Measurements from ENCODE around the gene DIP2B.

The DIP2B gene

DNA sequence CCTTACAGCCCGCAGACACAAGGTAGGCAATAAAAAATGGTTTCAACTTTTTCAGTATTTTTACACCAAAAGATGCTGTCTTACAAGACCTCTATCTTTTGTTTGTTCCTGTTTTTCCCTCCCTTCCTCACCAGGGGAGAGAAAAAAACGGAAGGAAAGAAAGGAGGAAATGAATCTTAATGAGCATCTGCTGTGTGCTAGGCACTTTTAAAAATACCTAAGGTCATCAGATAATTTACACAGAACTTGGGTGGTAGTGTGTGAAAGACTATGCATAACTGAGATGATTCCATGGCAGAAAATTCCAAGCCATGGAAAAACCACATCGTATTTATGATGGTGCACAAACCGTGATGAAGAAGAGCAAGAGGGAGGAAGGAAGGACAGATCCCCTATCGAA lies 121.2 kb downstream of the DIP2B start:
- no peak for DNase-seq (ENCODE audit: insufficient read length, low spot score)

DNA sequence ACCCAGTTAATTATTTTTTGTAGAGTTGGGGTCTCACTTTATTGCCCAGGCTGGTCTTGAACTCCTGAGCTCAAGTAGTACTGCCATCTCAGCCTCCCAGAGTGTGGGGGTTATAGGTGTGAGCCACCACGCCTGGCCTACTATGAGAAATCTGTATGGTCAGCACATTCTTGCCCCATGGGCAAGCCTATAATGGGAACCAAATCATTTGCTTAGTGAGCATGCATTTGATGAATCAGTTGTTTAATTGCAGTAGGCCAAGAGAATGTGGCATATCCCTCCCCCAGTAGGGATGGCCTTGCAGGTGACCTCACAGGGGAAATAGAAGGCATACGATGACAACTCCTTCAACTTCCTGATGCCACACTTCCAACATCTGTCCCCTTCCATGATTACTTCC lies 122.7 kb downstream of the DIP2B start:
- FAIRE-seq (peak; percentile 20), DNase-seq (ENCODE audit: insufficient read length, low spot score) (no peak)

More for the DNA sequence above, 121.2 kb downstream of the DIP2B start:
- FAIRE-seq: no peak
- TF ChIP-seq POLR2A (IDR thresholded peaks at IDR 0.05; ENCODE audit: low read depth, low read length): no peak

DNA sequence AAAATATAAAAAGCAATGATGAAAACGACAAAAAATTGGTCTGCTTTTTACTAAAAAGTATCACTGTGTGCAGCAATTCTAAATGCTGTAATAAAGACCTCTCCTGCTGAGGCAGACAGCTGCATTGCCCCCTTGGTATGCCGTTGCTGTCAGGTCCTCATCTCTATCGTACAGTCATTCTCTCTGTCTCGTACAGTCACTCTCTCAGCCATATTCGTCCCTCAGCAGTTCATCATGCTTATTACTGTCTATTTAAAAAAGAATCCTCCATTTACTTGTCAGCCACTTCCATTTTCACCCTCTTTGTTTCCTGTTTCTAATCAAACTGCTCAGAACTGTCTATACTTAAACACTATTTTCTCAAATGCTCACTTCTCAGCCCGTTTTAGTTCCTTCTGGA lies 123.6 kb downstream of the DIP2B start:
- TF ChIP-seq POLR2A (IDR thresholded peaks at IDR 0.05; ENCODE audit: low read depth, low read length): no peak
- DNase-seq (ENCODE audit: insufficient read length, low spot score): no peak
- FAIRE-seq: no peak

More for the DNA sequence above, 122.7 kb downstream of the DIP2B start:
- TF ChIP-seq POLR2A (IDR thresholded peaks at IDR 0.05; ENCODE audit: low read depth, low read length): no peak

DNA sequence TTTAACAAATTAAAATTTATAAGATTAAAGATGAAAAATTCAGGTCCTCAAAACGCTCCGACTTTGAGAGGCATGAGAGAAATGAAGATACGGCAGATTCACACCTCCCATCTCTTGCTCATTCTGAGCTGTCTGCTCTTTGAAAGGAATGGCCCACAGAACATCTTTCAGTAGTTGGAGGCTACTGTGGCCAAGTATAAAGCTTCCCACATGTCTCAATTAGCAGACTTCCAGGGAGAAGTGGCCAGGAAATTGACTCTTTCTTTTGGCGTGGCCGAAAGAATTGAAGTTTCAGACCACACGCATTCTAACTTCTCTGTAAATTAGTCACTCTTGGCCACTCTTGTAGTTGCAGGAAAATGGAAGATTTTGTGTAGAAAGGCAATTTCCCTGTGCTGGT lies 129.2 kb downstream of the DIP2B start:
- FAIRE-seq (no peak), DNase-seq (ENCODE audit: insufficient read length, low spot score) (no peak)
- no peak for TF ChIP-seq POLR2A (IDR thresholded peaks at IDR 0.05; ENCODE audit: low read depth, low read length)

DNA sequence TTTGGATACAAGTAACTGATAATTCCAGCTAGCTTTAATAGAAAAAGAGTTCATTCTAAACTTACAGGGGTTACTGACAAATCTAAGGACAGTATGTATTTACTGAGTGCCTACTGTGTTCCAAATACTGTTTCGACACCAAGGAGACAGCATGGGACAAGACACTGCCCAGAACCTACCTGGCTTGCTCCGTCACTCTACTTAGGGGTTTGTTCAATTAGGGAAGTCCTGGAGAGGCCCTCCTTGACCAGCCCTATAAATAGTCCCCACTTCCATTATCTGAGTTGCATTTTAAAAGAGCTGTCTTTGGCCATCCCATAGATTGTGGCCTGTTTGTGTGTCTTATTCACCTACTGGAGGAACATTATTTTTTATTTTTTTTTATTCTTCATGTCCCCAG lies 129.6 kb downstream of the DIP2B start:
- TF ChIP-seq POLR2A (IDR thresholded peaks at IDR 0.05; ENCODE audit: low read depth, low read length): no peak
- DNase-seq (ENCODE audit: insufficient read length, low spot score) (no peak), FAIRE-seq (no peak)

DNA sequence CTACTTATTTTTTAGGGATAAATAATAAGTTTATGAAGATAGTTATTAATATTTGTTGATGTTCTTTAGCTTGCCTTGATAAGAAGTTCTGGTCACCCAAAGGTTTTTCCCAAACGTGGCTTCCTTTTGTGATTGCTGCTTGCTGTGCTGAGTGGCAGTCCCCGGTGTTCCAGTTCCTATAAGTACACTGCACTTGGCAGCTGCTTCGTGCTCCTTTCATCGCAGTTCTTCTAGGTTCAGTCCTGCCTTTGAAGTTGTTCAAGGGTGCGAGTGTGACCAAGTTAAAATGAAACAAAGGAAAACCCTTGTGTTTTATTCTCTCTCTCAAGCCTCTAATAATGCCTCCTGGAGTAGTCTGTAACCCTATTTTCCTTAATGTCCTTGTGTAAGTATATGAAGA lies 130.6 kb downstream of the DIP2B start:
- DNase-seq (ENCODE audit: insufficient read length, low spot score): no peak
- no peak for TF ChIP-seq POLR2A (IDR thresholded peaks at IDR 0.05; ENCODE audit: low read depth, low read length)
- no peak for FAIRE-seq

DNA sequence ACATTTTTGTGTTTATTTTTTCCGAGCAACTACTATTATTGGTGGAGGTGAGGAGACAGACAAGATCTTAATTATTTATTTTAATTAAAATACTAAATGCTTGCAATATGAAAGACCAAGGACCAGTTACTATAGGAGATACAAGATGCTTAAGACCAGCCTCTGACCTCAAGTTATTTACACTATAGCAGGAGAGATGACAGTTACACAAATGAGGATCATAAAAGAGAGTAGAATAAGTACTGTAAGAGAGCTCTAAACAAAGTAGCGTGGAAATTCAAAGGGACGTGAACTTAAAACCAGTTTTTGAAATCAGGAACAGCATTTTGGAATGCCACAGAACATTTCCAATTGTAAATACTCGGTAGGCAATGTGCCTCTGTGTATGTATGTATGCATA lies 131.1 kb downstream of the DIP2B start:
- no peak for DNase-seq (ENCODE audit: insufficient read length, low spot score)
- no peak for TF ChIP-seq POLR2A (IDR thresholded peaks at IDR 0.05; ENCODE audit: low read depth, low read length)
- no peak for FAIRE-seq

DNA sequence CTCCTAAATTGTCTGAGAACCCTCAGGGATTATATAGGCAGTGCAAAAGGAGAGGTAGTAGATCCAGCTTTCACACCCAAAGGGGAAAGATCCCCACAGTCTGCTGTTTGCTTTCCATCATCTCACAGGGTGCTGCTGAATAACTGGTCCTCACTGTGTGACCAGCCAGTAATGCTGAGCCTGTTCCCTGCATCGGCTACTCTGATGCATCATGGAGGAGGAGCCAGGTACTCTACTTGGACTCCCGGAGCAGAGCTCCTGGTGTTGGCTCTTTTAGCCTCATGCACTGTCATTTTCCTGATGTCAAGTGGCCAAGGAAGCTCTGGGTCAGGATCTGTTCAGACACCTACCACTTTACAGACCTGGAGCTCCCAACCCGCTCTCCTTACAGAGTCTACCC lies 131.7 kb downstream of the DIP2B start:
- no peak for TF ChIP-seq POLR2A (IDR thresholded peaks at IDR 0.05; ENCODE audit: low read depth, low read length)
- DNase-seq (ENCODE audit: insufficient read length, low spot score) (no peak), FAIRE-seq (no peak)

DNA sequence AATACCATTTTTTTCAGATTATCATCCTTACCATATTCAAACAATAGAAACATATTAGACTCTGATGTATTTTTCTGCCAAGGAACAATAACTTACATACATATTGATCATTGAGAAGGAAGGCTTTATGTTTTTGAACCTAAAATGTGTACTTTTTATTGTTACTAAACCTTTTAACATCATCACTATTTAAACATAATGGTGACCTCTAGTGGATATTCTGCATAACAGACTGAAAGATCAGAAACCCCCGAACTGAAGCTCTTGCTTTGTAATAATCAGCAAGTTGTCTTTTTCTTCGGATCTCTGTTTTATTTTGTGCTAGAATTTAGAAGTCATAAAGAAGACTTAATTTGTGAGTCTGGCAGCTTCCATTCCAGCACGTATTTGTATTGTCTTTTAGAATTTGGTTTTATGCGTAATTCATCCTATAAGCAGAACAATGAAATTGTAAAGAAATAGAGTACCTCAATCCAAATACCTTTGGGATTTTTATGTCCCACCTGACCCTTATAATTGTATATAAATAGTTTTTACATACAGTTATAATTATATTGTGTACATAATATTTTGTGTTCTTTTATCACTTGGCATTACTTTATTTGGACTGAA lies 133.2 kb downstream of the DIP2B start:
- TF ChIP-seq POLR2A (IDR thresholded peaks at IDR 0.05; ENCODE audit: low read depth, low read length): no peak
- FAIRE-seq (peak; percentile 33), DNase-seq (ENCODE audit: insufficient read length, low spot score) (no peak)

DNA sequence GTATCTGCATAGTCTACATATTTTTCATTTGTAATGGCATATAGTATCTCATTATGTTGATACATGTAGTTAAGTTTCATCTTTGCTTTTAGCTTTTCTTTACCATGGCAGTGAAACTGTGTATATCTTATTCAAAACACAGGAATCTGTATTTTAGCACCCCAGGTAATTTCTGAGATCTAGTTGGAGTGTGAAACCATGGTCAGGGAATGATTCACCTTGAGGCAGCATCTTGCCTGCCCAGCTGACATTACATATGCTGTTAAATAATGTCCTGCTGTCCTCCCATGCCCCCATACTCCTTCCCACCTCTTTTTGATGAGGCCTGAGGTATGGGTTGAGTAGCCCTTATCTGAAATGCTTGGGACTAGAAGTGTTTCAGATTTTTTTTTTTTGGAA lies 133.7 kb downstream of the DIP2B start:
- FAIRE-seq: no peak
- TF ChIP-seq POLR2A (IDR thresholded peaks at IDR 0.05; ENCODE audit: low read depth, low read length): no peak

DNA sequence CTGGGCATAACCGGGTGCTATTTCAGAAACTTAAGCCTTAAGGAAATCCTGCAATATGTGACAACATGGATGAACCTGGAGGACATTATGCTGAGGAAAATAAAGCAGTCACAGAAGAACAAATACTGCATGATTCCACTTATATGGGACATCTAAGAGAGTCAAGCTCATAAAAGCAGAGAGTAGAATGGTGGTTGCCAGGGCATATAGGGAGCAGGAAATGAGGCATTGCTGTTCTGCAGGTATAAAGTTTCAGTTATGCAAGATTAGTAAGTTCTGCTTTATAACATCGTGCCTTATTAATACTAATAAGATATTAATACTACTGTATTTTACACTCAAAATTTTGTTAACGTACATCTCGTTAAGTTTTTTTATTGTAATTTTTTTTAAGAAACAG lies 134.9 kb downstream of the DIP2B start:
- no peak for DNase-seq (ENCODE audit: insufficient read length, low spot score)
- no peak for FAIRE-seq
- no peak for TF ChIP-seq POLR2A (IDR thresholded peaks at IDR 0.05; ENCODE audit: low read depth, low read length)

More for the DNA sequence above, 133.7 kb downstream of the DIP2B start:
- DNase-seq (ENCODE audit: insufficient read length, low spot score): no peak

DNA sequence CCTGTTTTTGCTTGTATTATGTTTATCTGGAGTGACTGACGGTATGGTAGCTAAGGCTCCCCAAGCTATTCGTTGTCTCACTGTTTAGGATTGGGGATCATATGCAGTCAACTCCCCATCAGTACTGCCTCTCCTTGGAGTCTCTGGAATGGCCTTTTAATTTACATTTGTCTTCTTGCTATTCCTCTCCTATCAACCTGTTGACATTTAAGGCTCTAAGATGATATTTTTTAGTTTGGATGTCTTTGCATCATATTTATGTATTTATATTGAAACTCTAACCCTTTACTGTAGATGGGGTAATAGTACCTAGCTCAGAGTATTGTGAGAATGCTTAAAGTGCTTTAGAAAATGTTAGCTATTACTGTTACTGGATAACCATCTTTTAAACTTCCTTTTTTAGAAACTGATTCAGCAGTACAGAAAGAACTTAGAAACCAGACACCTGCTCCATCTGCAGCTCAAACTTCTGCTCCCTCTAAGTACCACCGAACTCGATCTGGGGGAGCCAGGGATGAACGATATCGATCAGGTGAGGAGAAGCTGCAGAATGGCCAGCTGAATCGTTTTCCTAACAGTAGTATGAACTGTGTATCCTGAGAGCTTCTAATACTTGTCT lies 135.6 kb downstream of the DIP2B start:
- no peak for TF ChIP-seq POLR2A (IDR thresholded peaks at IDR 0.05; ENCODE audit: low read depth, low read length)
- FAIRE-seq (no peak), DNase-seq (ENCODE audit: insufficient read length, low spot score) (no peak)

DNA sequence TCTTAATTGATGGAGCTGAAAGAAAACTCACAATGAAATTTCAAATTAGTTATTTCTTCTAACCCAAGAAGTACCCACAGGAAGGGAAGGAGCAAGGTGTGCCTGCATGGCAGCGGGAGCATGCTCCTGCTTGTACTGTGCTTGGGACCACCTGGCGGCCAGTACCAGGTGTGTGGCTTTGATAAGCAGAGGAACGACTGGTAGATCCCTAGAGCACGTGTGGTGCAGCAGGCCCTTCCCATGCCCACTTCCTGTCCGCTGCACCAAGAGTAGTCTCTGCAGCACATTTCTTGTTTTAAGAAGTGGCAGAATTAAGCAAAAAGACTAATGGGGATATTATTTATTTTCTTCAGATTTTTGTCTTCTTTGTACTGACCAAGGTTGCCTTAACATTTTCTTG lies 136.8 kb downstream of the DIP2B start:
- TF ChIP-seq POLR2A (IDR thresholded peaks at IDR 0.05; ENCODE audit: low read depth, low read length): no peak
- DNase-seq (ENCODE audit: insufficient read length, low spot score) (no peak), FAIRE-seq (no peak)

DNA sequence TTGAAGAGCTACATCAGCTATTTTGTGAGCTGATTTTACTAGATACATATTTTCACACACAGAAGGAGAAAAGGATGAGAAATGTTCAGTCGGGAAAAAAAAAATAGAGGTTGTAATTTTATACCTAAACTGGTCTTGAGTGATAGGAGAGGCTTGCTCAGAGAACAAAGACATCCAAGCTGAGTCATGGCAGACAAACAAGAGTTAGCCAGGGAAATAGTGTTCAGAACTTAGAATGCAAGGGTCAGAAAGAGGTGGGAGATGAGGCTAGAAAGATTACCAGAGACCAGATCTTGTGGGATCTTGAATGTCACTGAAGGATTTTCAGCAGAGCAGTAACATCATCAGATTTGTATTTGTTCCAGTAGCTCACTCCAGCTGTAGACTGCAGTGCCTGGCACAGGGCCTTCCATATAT lies 137.3 kb downstream of the DIP2B start:
- FAIRE-seq (no peak), DNase-seq (ENCODE audit: insufficient read length, low spot score) (no peak)
- no peak for TF ChIP-seq POLR2A (IDR thresholded peaks at IDR 0.05; ENCODE audit: low read depth, low read length)

DNA sequence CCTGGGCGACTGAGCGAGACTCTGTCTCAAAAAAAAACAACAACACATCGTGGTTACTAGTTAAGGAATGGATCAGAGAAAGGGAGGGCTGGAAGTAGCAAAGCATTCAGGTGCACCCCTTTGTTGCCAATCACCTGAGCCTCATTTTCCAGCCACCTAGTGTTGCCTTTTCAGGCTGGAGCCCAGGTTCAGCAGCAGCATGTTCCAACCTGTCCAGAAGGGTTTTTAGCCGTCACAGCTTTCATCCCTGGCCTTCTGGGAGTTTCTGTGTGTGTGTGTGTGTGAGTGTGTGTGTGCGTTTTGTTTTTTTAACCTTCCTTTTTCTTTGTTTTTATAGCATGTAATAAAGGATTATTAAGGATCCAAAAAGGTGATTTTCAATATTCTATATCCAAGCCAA lies 138.0 kb downstream of the DIP2B start:
- no peak for TF ChIP-seq POLR2A (IDR thresholded peaks at IDR 0.05; ENCODE audit: low read depth, low read length)
- DNase-seq (ENCODE audit: insufficient read length, low spot score) (no peak), FAIRE-seq (no peak)

Data from H54 (cell line).